GM13976 (cell line): ENCODE data around the gene FLT1.

ENCODE experiments used
- DNase-seq: peaks from one replicate; pipeline ENCODE4 v3.0.0; 2012; ENCODE audit warnings: low spot score
- in situ Hi-C: fragments of 300-500 bp; cut with MboI; formaldehyde crosslinking; loops from one replicate; pipeline ENCODE4 v1.12.0; 2022; ENCODE audit warnings: low sequenced_read_pairs, mixed read lengths, inconsistent platforms; ENCODE audit not compliant: unreplicated experiment
- TF ChIP-seq, protein P1 (sequence below): IDR thresholded peaks from 2 replicates; pipeline ENCODE4 v1.5.1; 2012; ENCODE audit warnings: borderline replicate concordance, mild to moderate bottlenecking; ENCODE audit not compliant: insufficient read depth; ENCODE audit errors: extremely low read depth, missing control alignments, control extremely low read depth

FLT1 gene

DNA sequence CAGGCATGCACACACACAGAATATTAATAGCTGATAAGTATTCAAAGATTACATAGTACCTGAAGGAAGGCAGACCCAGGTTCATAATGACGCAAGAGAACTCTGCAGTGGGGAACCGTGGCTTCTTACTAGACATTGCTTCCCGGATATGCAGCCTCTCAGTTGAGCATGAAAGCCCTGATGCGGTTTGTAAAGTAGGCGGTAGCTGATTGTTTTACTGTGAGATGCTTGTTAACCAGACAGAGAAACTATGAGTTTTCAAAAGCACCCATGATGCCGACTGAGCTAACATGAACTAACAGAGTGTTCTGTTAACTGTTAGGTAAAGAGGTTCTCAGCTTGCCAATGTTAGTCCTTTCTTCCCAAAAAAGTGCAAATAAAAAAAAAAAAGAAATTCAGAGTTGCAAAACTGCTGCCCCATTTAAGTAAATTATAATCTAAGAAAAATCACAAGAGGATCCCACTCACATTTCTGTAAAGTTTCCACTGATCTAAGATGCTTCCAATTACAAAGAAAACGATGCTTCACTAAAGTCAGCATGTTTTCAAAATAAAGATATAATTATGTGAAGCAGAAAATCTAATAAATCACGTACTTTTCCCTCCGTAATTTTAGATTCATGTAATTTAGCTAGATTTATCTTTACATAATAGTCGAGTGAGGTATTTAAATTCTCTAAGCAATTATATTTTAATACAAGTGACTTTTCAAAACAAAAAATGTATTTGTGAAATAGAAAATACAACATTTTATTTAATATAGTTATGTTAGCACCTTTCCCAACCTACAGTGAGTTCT is 2.2 kb downstream of the FLT1 start:
- TF ChIP-seq, protein P1, sequence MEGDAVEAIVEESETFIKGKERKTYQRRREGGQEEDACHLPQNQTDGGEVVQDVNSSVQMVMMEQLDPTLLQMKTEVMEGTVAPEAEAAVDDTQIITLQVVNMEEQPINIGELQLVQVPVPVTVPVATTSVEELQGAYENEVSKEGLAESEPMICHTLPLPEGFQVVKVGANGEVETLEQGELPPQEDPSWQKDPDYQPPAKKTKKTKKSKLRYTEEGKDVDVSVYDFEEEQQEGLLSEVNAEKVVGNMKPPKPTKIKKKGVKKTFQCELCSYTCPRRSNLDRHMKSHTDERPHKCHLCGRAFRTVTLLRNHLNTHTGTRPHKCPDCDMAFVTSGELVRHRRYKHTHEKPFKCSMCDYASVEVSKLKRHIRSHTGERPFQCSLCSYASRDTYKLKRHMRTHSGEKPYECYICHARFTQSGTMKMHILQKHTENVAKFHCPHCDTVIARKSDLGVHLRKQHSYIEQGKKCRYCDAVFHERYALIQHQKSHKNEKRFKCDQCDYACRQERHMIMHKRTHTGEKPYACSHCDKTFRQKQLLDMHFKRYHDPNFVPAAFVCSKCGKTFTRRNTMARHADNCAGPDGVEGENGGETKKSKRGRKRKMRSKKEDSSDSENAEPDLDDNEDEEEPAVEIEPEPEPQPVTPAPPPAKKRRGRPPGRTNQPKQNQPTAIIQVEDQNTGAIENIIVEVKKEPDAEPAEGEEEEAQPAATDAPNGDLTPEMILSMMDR = no peak
- no peak for DNase-seq
- in situ Hi-C loops = no loop called here

DNA sequence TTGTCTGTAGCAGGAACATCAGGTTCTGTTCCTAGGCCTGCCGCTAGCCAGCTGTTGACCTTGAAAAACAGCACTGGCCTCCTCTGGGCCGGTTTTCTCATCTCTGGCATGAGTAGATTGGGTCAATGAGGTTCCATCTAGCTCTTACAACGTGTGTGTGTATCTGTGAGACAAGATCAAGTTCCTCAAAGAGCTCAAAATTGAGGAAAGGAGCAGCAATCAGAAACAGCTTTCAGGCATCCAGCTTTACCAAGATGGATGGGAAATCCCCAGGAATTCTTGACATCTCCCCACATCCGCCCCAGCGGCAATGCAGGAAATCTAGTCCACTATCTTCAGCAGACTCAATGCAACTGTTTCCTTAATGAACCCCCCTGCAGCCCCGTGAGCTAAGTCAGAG is 4.9 kb downstream of the FLT1 start:
- no peak for DNase-seq
- in situ Hi-C loops = no loop called here
- TF ChIP-seq, protein P1 = no peak

DNA sequence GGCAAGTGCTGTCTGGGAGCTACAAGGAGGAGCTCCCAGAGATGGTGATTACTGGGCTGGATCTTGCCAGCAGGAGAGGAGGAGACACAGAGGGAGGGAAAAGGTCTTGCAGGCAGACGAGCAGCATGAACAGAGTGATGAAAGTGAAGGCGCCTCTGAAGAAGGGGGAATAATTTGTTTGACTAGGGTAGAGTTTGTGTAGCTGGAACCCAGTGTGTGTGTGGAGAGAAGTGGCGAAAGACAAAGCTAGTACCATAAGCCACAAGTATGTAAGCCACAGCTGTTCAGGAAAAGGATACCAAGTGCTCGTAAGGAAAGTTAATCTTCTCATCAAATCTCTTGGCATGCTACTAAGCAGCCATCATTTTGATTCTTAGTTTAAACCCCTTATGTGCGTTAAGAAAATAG is 5.4 kb downstream of the FLT1 start:
- in situ Hi-C loops = no loop called here
- no peak for DNase-seq
- TF ChIP-seq, protein P1 = no peak

DNA sequence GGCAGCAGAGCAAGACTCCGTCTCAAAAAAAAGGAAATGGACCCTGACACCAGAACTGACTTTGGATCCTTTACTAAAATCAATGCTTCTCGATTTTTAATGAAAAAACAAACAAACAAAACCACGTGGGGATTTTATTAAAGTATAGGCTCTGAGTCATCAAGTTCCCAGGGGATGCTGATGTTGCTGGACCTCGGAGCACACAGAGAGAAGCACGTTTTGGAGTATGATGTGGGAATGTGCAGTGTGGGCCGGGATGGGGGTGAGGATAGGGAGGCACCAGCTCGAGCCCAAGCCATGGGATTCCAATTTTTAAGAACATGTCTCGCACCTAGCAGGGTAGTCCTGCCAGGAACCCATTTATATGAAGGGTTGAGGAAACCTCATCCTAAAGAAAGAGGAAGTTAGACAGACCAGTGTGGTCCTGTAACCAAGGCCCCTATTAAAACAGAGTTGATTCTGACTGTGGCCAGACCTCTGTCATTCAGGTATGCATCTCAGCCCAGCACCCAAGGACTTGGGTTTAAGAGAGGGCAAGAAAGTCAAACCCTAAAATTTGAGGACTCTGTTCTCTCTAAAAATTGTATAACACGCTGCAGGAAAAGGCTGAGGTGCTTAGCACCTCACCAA is 6.4 kb downstream of the FLT1 start:
- TF ChIP-seq, protein P1 = no peak
- DNase-seq = no peak
- in situ Hi-C loops = no loop called here

DNA sequence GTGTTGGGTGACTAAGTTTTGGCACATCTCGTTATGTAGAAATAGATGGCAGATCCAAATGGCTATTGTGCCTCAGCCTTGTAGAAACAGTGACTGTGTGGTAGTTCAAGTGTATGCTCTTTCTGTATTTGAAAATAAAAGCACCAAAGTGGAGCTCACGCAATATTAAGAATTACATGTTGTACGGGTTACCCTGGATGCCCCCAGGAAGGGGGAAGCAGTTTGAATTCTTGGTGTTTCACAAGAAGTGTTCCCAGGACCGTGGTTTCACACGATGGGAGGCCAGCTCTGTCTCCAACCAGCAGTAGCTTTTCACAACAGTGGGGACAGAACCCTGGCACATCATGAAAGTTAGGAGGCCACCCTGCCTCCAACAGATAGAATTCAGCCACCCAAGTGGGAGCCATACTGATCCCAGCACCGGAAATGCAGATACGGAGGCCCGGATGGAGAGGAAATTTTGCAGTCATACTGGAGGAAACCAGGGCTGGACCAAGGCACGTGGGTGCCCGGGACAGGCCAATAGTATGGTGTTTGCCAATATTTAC is 8.9 kb downstream of the FLT1 start:
- no peak for DNase-seq
- in situ Hi-C loops = no loop called here
- TF ChIP-seq, protein P1 = no peak

DNA sequence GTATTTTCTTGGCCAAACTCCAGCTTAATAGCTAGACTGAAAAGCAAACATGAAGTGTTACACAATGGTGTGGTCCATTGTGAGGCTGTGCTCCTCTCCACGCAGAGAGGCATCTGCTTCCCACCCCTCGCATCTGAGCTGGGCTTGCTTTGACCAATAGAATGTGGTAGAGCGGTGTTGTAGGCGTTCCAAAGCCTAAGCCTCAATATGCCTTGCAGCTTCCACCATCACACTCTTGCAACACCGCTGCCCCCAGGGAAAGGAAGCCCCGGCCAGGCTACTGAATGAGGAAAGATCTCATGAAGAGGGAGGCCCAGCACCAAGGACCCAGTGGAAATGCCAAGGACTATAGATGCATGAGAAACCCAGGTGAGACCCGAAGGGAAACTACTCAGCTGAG is 9.4 kb downstream of the FLT1 start:
- TF ChIP-seq, protein P1 = no peak
- in situ Hi-C loops = no loop called here

More for the DNA sequence above, 9.4 kb downstream of the FLT1 start:
- DNase-seq = no peak
